Coronary artery (tissue), 2 donors: ENCODE data around the gene BSN.
A peak's percentile ranks its signal among the peaks of the same experiment; 100 is the strongest.

Experiments
- DNase-seq: peaks from one replicate; pipeline ENCODE4 v3.0.0-alpha.2; 2017; ENCODE audit warnings: low spot score
- H3K27ac ChIP-seq, 2 donors: fragments of 200-600 bp; sonication (generic); one replicate each; pipeline ENCODE4 v1.5.1; 2016 to 2019
- H3K4me3 ChIP-seq: fragments of 200-600 bp; sonication (generic); 2 replicates; pipeline ENCODE4 v1.5.1; 2016; ENCODE audit warnings: mild to moderate bottlenecking, moderate library complexity
- CTCF ChIP-seq: fragments of 200-600 bp; sonication (generic); IDR thresholded peaks from one replicate; pipeline ENCODE4 v1.5.1; 2019; ENCODE audit warnings: antibody characterized with exemption

BSN gene

GRCh38 chr3:49617390-49618013, 63.2 kb downstream of the BSN start:
- Histone ChIP-seq H3K4me3 (no peak overlapping the region), H3K27ac (no peak overlapping the region)
- TF ChIP-seq CTCF: no peak
- DNase-seq: no peak

GRCh38 chr3:49618412-49618811, 64.1 kb downstream of the BSN start:
- no peak for DNase-seq
- TF ChIP-seq CTCF: no peak

GRCh38 chr3:49619649-49620048, 65.4 kb downstream of the BSN start:
- Histone ChIP-seq H3K27ac (no peak overlapping the region), H3K4me3 (no peak overlapping the region)
- no peak for TF ChIP-seq CTCF
- DNase-seq: peak; percentile 26

More at GRCh38 chr3:49618412-49618811, 64.1 kb downstream of the BSN start:
- Histone ChIP-seq H3K4me3 (no peak overlapping the region), H3K27ac (no peak overlapping the region)

- H3K27ac ChIP-seq: no peak overlapping the region
- DNase-seq: peak; percentile 11
- H3K4me3 ChIP-seq: no peak overlapping the region
- no peak for TF ChIP-seq CTCF
These were observed 66.5 kb downstream of the BSN start for GRCh38 chr3:49620728-49621127.

GRCh38 chr3:49623071-49623470, 68.8 kb downstream of the BSN start:
- H3K27ac ChIP-seq: no peak overlapping the region
- H3K4me3 ChIP-seq: no peak overlapping the region
- no peak for DNase-seq
- no peak for TF ChIP-seq CTCF

GRCh38 chr3:49625071-49625470, 70.8 kb downstream of the BSN start:
- H3K4me3 ChIP-seq: no peak overlapping the region
- TF ChIP-seq CTCF: no peak
- DNase-seq: no peak
- H3K27ac ChIP-seq: no peak overlapping the region

GRCh38 chr3:49626101-49626581, 71.9 kb downstream of the BSN start:
- no peak for DNase-seq
- no peak for TF ChIP-seq CTCF
- no peak overlapping the region for H3K27ac ChIP-seq
- no peak overlapping the region for H3K4me3 ChIP-seq
